HepG2 (cell line): ENCODE results near the gene MRPL10. TPM values are rescaled to one million over a fixed set of nuclear protein-coding genes. Genes with fewer than 3 reads are reported as not detected.

Source experiments
- AGO2 ChIP-seq: fragments of 200-400 bp; formaldehyde crosslinking; optimal IDR thresholded peaks from 2 replicates; pipeline ENCODE3; 2017; ENCODE audit warnings: mild to moderate bottlenecking, low read depth, low read length, moderate library complexity
- AKAP8 ChIP-seq: sonication (generic); formaldehyde crosslinking; IDR thresholded peaks from 2 replicates; pipeline ENCODE4 v1.5.1; 2020; ENCODE audit warnings: mild to moderate bottlenecking, missing genetic modification reagents
- MEF2D ChIP-seq: sonication (generic); formaldehyde crosslinking; IDR thresholded peaks from 2 replicates; pipeline ENCODE4 v1.5.1; 2020; ENCODE audit warnings: mild to moderate bottlenecking, missing genetic modification reagents
- PATZ1 ChIP-seq: sonication (generic); formaldehyde crosslinking; IDR thresholded peaks from 2 replicates; pipeline ENCODE4 v1.4.0; 2020; ENCODE audit warnings: missing genetic modification reagents
- SNAI1 ChIP-seq: sonication (generic); formaldehyde crosslinking; IDR thresholded peaks from 2 replicates; pipeline ENCODE4 v1.5.0; 2020; ENCODE audit warnings: mild to moderate bottlenecking, missing genetic modification reagents, borderline replicate concordance
- TRAFD1 ChIP-seq: sonication (generic); formaldehyde crosslinking; IDR thresholded peaks from 2 replicates; pipeline ENCODE4 v1.5.1; 2020; ENCODE audit warnings: missing genetic modification reagents, mild to moderate bottlenecking, borderline replicate concordance
- TRIM24 ChIP-seq: sonication (generic); formaldehyde crosslinking; IDR thresholded peaks from 2 replicates; pipeline ENCODE4 v1.8.0; 2022; ENCODE audit warnings: mild to moderate bottlenecking, missing genetic modification reagents
- XBP1 ChIP-seq: sonication (generic); formaldehyde crosslinking; IDR thresholded peaks from 2 replicates; pipeline ENCODE4 v1.5.0; 2020; ENCODE audit warnings: missing genetic modification reagents
- ZFP1 ChIP-seq: IDR thresholded peaks from 2 replicates; pipeline ENCODE4 v1.6.1; 2016
- ZFX ChIP-seq: sonication (generic); formaldehyde crosslinking; IDR thresholded peaks from 2 replicates; pipeline ENCODE4 v1.4.0; 2020; ENCODE audit warnings: mild to moderate bottlenecking, low read depth, missing genetic modification reagents, moderate library complexity
- ZMYM3 ChIP-seq: sonication (generic); formaldehyde crosslinking; IDR thresholded peaks from 2 replicates; pipeline ENCODE4 v1.5.1; 2020; ENCODE audit warnings: mild to moderate bottlenecking, missing genetic modification reagents
- ZNF572 ChIP-seq: sonication (generic); formaldehyde crosslinking; IDR thresholded peaks from 2 replicates; pipeline ENCODE4 v1.5.1; 2020; ENCODE audit warnings: mild to moderate bottlenecking, missing genetic modification reagents
- ZNF652 ChIP-seq: IDR thresholded peaks from 2 replicates; pipeline ENCODE4 v1.6.1; 2016; ENCODE audit warnings: low read depth, borderline replicate concordance
- ZZZ3 ChIP-seq: sonication (generic); formaldehyde crosslinking; IDR thresholded peaks from 2 replicates; pipeline ENCODE4 v1.4.0; 2020; ENCODE audit warnings: missing genetic modification reagents, mild to moderate bottlenecking, borderline replicate concordance
- polyA plus RNA-seq, 8 experiments: library from polyadenylated mRNA; depleted of rRNA in 3 of 8; stranded (reverse) in 7 of 8; unstranded in 1 of 8; fragments of >200 nt; fragmentation: Illumina TruSeq in 4 of 8; extraction: Trizol in 4 of 8; gene quantifications; 2 replicates each; pipeline versions ENCODE4 v1.2.1 to v1.2.3, GENCODE V29; 2011 to 2016; ENCODE audit warnings: low read depth in 4 of 8, missing spikeins in 1 of 8, mixed read lengths in 1 of 8; ENCODE audit not compliant: insufficient read depth in 1 of 8
- total RNA-seq, 5 experiments: library from RNA; depleted of rRNA; stranded (reverse); fragments of >200 nt; fragmentation: Illumina TruSeq; extraction: Trizol; gene quantifications; 2 replicates each; pipeline ENCODE4 v1.2.3, GENCODE V29; 2016; ENCODE audit warnings: low read depth in 1 of 5
- TF ChIP-seq, protein P1 (sequence below): sonication (generic); formaldehyde crosslinking; IDR thresholded peaks from 2 replicates; pipeline ENCODE4 v1.4.0; 2020; ENCODE audit warnings: mild to moderate bottlenecking, low read depth, missing genetic modification reagents

Gene MRPL10
- total and polyA plus RNA-seq, 2 of the 13 experiments (the other 11 are each of a cell fraction or from before 2014, with no cell fraction given), result 56.7 to 149 TPM

- TF ChIP-seq SNAI1 (CRISPR knock-in tag) (no peak), ZFX (CRISPR knock-in tag) (no peak), PATZ1 (peak; percentile 17; the same call in 1 of the 2 replicates), ZZZ3 (CRISPR knock-in tag) (no peak), AGO2 (no peak), TRAFD1 (CRISPR knock-in tag) (no peak), MEF2D (CRISPR knock-in tag) (no peak), ZMYM3 (CRISPR knock-in tag) (no peak), ZFP1 (CRISPR knock-in tag) (no peak), ZNF572 (CRISPR knock-in tag) (no peak), AKAP8 (CRISPR knock-in tag) (no peak), TRIM24 (CRISPR knock-in tag) (no peak), ZNF652 (CRISPR knock-in tag) (peak; percentile 74), XBP1 (CRISPR knock-in tag) (no peak)
- TF ChIP-seq, protein P1, sequence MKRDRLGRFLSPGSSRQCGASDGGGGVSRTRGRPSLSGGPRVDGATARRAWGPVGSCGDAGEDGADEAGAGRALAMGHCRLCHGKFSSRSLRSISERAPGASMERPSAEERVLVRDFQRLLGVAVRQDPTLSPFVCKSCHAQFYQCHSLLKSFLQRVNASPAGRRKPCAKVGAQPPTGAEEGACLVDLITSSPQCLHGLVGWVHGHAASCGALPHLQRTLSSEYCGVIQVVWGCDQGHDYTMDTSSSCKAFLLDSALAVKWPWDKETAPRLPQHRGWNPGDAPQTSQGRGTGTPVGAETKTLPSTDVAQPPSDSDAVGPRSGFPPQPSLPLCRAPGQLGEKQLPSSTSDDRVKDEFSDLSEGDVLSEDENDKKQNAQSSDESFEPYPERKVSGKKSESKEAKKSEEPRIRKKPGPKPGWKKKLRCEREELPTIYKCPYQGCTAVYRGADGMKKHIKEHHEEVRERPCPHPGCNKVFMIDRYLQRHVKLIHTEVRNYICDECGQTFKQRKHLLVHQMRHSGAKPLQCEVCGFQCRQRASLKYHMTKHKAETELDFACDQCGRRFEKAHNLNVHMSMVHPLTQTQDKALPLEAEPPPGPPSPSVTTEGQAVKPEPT (CRISPR knock-in tag), result no peak
Measured at GRCh38 chr17:47878203-47879027, 47.1 kb upstream of the MRPL10 start (continued).
